Motor neuron (in vitro differentiated cells): ENCODE results near the gene SIPA1L2. TPM values are rescaled to one million over a fixed set of nuclear protein-coding genes. Genes with fewer than 3 reads are reported as not detected.

ENCODE experiments used
- ATAC-seq, 8 experiments: fragments of 200-7000 bp; cut with Tn5 transposase; replicated peaks in 6 of 8; 2 replicates each; pipeline ENCODE4 v1.8.0; 2021; ENCODE audit warnings: mild to moderate bottlenecking in 8 of 8, moderate library complexity in 8 of 8
- H3K27ac ChIP-seq, 2 donors: fragments of 250-450 bp; sonication (Bioruptor Pico); 2 replicates each; pipeline ENCODE4 v1.9.0; 2021; ENCODE audit warnings: antibody characterized with exemption in 2 of 2, mild to moderate bottlenecking in 2 of 2, moderate library complexity in 1 of 2
- H3K4me1 ChIP-seq, 2 donors: fragments of 250-450 bp; sonication (Bioruptor Pico); replicated peaks in 1 of 2; 2 replicates each; pipeline ENCODE4 v1.6.1; 2021; ENCODE audit warnings: antibody characterized with exemption in 2 of 2, mild to moderate bottlenecking in 2 of 2, moderate library complexity in 1 of 2
- H3K4me3 ChIP-seq, 5 donors: fragments of 250-450 bp; sonication (Bioruptor Pico); 2 replicates each; pipeline ENCODE4 v1.9.0; 2021; ENCODE audit warnings: antibody characterized with exemption in 5 of 5, mild to moderate bottlenecking in 5 of 5, moderate library complexity in 4 of 5
- WGBS, 10 experiments: fragments of 450-650 bp; shearing (Covaris generic); methylation state at CpG; one replicate each; pipeline ENCODE4 v1.0.0; 2022; 5-methylcytosine and 5-hydroxymethylcytosine counted together
- in situ Hi-C, 9 experiments: fragments of 400-800 bp; cut with MboI; loops; one replicate each; pipeline ENCODE4 v1.15.0; 2021; ENCODE audit warnings: low sequenced_read_pairs in 9 of 9, low pct_unique_long_range_greater_than_20kb in 2 of 9; ENCODE audit not compliant: unreplicated experiment in 9 of 9
- total RNA-seq, 8 experiments: library from RNA; unstranded; fragments of 300-600 nt; gene quantifications; 2 replicates each; pipeline versions ENCODE4 v1.2.3 to v1.2.4, GENCODE V29; 2022

SIPA1L2 gene
- total RNA-seq, 8 experiments from 2014 or later: 14.3 to 86.1 (median 32.9) TPM

DNA sequence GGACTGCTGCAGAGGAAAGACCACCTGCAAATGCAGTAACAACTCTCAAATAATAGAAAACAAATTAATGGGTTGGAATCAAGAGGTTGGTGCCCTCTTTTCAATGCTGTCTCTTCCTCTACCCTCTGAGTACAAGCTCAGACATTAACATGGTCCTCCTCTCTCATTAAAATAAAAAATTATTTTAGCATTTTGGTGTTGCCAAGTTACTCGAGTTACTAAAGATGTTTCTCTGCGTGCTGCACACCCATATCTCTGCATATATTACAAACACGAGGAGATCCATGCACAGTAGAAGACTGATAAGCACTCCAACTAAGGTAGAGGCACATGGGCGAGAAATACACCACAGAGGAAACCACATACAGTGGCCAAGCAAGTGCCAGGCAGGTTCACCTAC lies 21.5 kb downstream of the SIPA1L2 start:
- H3K27ac ChIP-seq: no peak overlapping the region
- peak in 3 of 8 experiments; percentile 50 to 80 (median 63) for ATAC-seq
- H3K4me1 ChIP-seq: peaks cover 10 to 17% of the 10 kb centered on the region in 2 donors
- 17 to 96% (median 90%) methylated on average over 2 to 4 of the region's 4 CpGs; no CpG with 5 or more reads in 4 of the 10 experiments for WGBS, 10 experiments
- in situ Hi-C loops: loop anchor here in 4 of 9 experiments (25.0 kb wide), 3 partner anchors 396 to 746 kb away; no protein-coding TSS in a partner anchor
- no peak overlapping the region for H3K4me3 ChIP-seq

DNA sequence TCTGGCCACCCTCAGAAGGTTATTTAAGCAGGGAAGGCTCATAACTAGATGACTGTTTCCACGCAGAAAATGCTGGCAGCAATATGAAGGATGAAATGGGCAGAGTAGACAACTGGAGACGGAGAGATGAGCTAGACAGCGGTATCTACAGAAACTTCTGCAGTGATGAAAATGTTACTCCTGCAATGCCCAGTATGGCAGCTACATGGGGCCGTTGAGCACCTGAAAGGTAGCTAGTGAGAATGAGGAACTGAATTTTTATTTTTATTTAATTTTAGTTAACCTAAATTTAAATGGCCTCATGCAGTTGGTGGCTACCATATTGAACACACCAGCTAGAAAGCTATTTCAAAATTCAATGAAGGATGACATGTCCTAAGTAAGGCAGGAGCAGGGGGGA lies 27.3 kb downstream of the SIPA1L2 start:
- 89 to 100% (median 100%) methylated on average over 1 to 4 of the region's 4 CpGs; no CpG with 5 or more reads in 3 of the 10 experiments for WGBS, 10 experiments
- Histone ChIP-seq H3K4me3 (no peak overlapping the region), H3K27ac (no peak overlapping the region), H3K4me1 (peaks cover 8 to 22% of the 10 kb centered on the region in 2 donors)
- no peak for ATAC-seq
- in situ Hi-C loops: loop anchor here in 4 of 9 experiments (25.0 kb wide), 3 partner anchors 390 to 740 kb away; no protein-coding TSS in a partner anchor

- in situ Hi-C loops: loop anchor here in 4 of 9 experiments (25.0 kb wide), 3 partner anchors 388 to 738 kb away; no protein-coding TSS in a partner anchor
- WGBS, 10 experiments: 50 to 100% (median 86%) methylated on average over 1 to 5 of the region's 6 CpGs; no CpG with 5 or more reads in 1 of the 10 experiments
- ATAC-seq: peak in 1 of 8 experiments; percentile 36
Observed at GRCh38 chr1:232600424-232601258, 29.3 kb downstream of the SIPA1L2 start.

GRCh38 chr1:232599178-232600041 lies 30.5 kb downstream of the SIPA1L2 start:
- Histone ChIP-seq H3K4me1 (peaks cover 27 to 47% of the 10 kb centered on the region in 2 donors), H3K27ac (peak overlapping the region in 1 of 2 donors; percentile 52), H3K4me3 (no peak overlapping the region)
- WGBS, 10 experiments: 67 to 100% (median 86%) methylated on average over 1 to 10 of the region's 11 CpGs
- peak in 5 of 8 experiments; percentile 54 to 89 (median 77) for ATAC-seq
- in situ Hi-C loops: loop anchor here in 4 of 9 experiments (25.0 kb wide), 3 partner anchors 387 to 737 kb away; no protein-coding TSS in a partner anchor

More at GRCh38 chr1:232600424-232601258, 29.3 kb downstream of the SIPA1L2 start:
- no peak overlapping the region for H3K4me3 ChIP-seq
- no peak overlapping the region for H3K27ac ChIP-seq
- peaks cover 14 to 35% of the 10 kb centered on the region in 2 donors for H3K4me1 ChIP-seq

DNA sequence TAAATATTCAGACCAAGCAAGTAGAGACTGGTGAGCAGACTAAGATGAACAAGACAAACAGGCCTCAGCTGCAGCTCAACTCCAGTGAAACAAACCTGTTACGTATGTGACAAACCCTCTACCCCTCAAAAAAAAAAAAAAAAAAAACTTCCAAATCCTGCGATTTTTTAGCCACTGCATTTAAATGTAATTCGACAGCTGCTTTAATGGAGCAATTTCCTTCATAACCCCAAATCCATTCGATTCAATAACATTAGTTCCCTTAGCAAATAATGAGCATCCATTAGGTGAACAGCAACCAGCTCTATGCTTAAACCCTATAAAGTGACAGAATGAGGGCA lies 31.1 kb downstream of the SIPA1L2 start:
- Histone ChIP-seq H3K4me1 (peaks cover 33 to 53% of the 10 kb centered on the region in 2 donors), H3K4me3 (no peak overlapping the region), H3K27ac (peak overlapping the region in 1 of 2 donors; percentile 52)
- WGBS, 10 experiments: 76 to 96% (median 89%) methylated on average over 2 to 4 of the region's 4 CpGs; no CpG with 5 or more reads in 2 of the 10 experiments
- no peak for ATAC-seq
- in situ Hi-C loops: no loop called here

DNA sequence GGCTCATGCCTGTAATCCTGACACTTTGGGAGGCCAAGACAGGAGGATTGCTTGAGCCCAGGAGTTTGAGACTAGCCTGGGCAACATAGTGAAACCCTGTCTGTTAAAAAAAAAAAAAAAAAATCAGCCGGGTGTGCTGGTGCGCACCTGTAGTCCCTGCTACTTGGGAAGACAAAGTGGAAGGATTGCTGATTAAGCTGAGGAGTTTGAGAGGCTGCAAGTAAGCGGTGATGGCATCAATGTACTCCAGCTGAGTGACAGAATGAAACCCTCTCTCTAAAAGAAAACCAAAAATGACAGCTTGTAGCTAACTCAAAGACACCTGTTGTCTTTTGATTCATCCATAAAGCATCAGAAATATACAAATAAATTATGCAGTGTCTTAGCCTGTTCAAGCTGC lies 31.8 kb downstream of the SIPA1L2 start:
- 90 to 100% (median 96%) methylated on average over 1 to 3 of the region's 3 CpGs; no CpG with 5 or more reads in 2 of the 10 experiments for WGBS, 10 experiments
- no peak for ATAC-seq
- Histone ChIP-seq H3K4me1 (peaks cover 35 to 60% of the 10 kb centered on the region in 2 donors), H3K4me3 (no peak overlapping the region), H3K27ac (no peak overlapping the region)
- in situ Hi-C loops: no loop called here

GRCh38 chr1:232597721-232598120 lies 32.2 kb downstream of the SIPA1L2 start:
- H3K4me1 ChIP-seq: peaks cover 35 to 60% of the 10 kb centered on the region in 2 donors
- WGBS, 10 experiments: 90 to 100% (median 100%) methylated on average over 2 of the region's 2 CpGs; no CpG with 5 or more reads in 3 of the 10 experiments
- H3K4me3 ChIP-seq: no peak overlapping the region
- ATAC-seq: no peak
- in situ Hi-C loops: no loop called here
- no peak overlapping the region for H3K27ac ChIP-seq

DNA sequence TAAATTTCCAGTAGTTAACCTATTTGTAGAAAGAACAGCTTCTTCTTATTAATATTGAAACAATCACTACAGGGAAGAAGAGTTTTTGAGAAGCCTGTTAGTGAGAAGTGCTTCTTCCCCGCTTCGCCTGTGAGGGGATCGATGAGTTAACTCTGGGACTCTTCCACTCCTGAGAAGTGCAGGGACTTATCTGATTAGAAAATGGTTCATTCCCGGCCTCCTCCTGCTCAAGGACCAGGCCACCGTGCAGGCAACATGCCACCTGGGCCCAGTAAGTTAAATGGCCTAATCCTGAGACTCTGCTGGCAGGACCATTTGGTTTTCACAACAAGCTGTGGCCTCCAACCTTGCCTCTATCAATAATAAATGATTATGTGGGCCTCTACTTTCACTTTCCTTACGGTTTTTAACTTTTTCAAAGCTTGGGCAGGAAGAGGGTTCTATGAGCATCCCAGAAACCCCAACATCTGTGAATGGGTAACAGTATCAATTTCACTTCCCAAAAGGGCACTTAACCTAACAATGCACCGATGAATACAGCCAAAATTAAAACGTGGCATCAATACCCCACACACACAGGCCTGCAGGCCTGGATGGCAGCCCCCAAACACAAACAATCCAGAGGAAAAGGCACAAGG lies 33.1 kb downstream of the SIPA1L2 start:
- peaks cover 35 to 62% of the 10 kb centered on the region in 2 donors for H3K4me1 ChIP-seq
- H3K4me3 ChIP-seq: no peak overlapping the region
- WGBS, 10 experiments: 55 to 95% (median 73%) methylated on average over 2 to 8 of the region's 8 CpGs; no CpG with 5 or more reads in 1 of the 10 experiments
- in situ Hi-C loops: no loop called here
- H3K27ac ChIP-seq: no peak overlapping the region
- no peak for ATAC-seq

DNA sequence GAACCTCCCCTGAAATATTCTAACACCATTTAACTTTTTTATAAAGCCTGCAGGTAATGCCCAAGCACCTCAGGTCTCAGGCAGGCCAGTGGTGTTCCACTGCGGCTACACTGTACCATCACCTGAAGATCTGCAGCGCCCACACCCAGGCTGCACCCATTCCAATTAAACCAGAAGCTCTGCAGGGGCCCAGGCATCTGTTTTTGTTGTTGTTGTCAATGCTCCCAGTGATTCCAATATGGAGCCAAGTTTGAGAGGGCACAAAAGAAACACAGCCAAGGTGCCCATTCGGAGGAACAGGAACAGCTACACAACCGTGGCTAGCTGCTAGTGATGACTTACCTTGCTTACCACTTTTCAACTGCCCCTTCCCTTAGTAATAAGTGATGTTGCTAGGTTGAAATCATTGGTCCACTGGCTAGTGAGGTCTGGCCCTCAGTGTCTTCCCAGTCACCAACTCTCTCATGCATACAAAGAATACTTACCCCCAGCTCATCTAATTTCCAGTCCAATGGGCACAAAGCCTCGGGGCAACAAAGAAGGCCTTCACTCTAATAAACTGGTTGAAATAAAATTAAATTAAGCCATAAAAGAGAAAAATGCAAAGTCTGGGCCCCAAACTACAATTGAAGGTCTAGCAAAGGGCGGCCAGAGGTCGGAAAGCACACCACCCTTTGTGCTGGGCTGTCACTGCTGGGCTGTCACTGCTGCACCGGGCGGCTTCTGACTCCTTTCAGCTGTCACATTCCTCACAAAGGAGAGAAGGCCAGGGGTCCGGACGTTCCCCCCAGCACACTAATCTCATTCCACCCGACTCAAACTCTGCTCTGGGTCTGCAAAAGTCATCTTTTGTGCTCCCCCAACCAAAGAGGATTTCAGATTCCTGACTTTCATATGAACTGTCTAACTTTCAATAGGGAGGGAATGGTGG lies 34.9 kb downstream of the SIPA1L2 start:
- 0 to 100% (median 50%) methylated on average over 1 to 12 of the region's 12 CpGs; no CpG with 5 or more reads in 2 of the 10 experiments for WGBS, 10 experiments
- Histone ChIP-seq H3K4me3 (no peak overlapping the region), H3K4me1 (peaks cover 37 to 61% of the 10 kb centered on the region in 2 donors), H3K27ac (no peak overlapping the region)
- ATAC-seq: peak in 3 of 8 experiments; percentile 36 to 58 (median 56)
- in situ Hi-C loops: no loop called here

GRCh38 chr1:232593717-232594502 lies 36.0 kb downstream of the SIPA1L2 start:
- peaks cover 38 to 55% of the 10 kb centered on the region in 2 donors for H3K4me1 ChIP-seq
- ATAC-seq: peak in 5 of 8 experiments; percentile 82 to 94 (median 85)
- in situ Hi-C loops: no loop called here
- no peak overlapping the region for H3K27ac ChIP-seq
- no peak overlapping the region for H3K4me3 ChIP-seq
- 13 to 83% (median 62%) methylated on average over 2 to 13 of the region's 14 CpGs for WGBS, 10 experiments

GRCh38 chr1:232591344-232591743 lies 38.6 kb downstream of the SIPA1L2 start:
- no peak for ATAC-seq
- Histone ChIP-seq H3K4me3 (no peak overlapping the region), H3K4me1 (peaks cover 38 to 47% of the 10 kb centered on the region in 2 donors), H3K27ac (no peak overlapping the region)
- 40 to 100% (median 91%) methylated on average over 1 to 3 of the region's 3 CpGs; no CpG with 5 or more reads in 2 of the 10 experiments for whole genome bisulfite sequencing, 10 experiments
- in situ Hi-C loops: no loop called here
